Epithelial cell of proximal tubule (primary cell): ENCODE data around the gene KLHDC7B. TPM values are rescaled to one million over a fixed set of nuclear protein-coding genes. Genes with fewer than 3 reads are reported as not detected.

Experiments used
- DNase-seq: peaks from one replicate; pipeline ENCODE4 v3.0.0-alpha.2; 2011; ENCODE audit warnings: low read depth
- H3K4me3 ChIP-seq: 2 replicates; pipeline ENCODE4 v1.5.1; 2011; ENCODE audit warnings: low read depth, mild to moderate bottlenecking, low read length
- CTCF ChIP-seq: conservative IDR thresholded peaks from 2 replicates; pipeline ENCODE4 v1.5.1; 2012; ENCODE audit warnings: low read depth, mild to moderate bottlenecking, low read length
- total RNA-seq: library from RNA; depleted of rRNA; stranded (reverse); fragments of >200 nt; gene quantifications from 2 replicates; pipeline ENCODE4 v1.2.3, GENCODE V29; 2015

The KLHDC7B gene
- total RNA-seq, 1 donor from 2014 or later, result not detected

- TF ChIP-seq CTCF, result no peak
- no peak for DNase-seq
- peak overlapping the region; percentile 59 for H3K4me3 ChIP-seq
Measured at GRCh38 chr22:50563413-50564160, 17.9 kb downstream of the KLHDC7B start.

- no peak for TF ChIP-seq CTCF
- no peak for DNase-seq
- no peak overlapping the region for H3K4me3 ChIP-seq
Measured at GRCh38 chr22:50564289-50564688, 18.6 kb downstream of the KLHDC7B start.

GRCh38 chr22:50567721-50568252 is 22.1 kb downstream of the KLHDC7B start:
- no peak for DNase-seq

GRCh38 chr22:50568626-50569025 is 22.9 kb downstream of the KLHDC7B start:
- no peak for TF ChIP-seq CTCF
- no peak for DNase-seq
- no peak overlapping the region for H3K4me3 ChIP-seq

More at GRCh38 chr22:50567721-50568252, 22.1 kb downstream of the KLHDC7B start:
- no peak for TF ChIP-seq CTCF
- H3K4me3 ChIP-seq, result no peak overlapping the region

GRCh38 chr22:50569041-50569459 is 23.4 kb downstream of the KLHDC7B start:
- no peak for DNase-seq
- no peak overlapping the region for H3K4me3 ChIP-seq
- no peak for TF ChIP-seq CTCF

GRCh38 chr22:50569896-50570535 is 24.3 kb downstream of the KLHDC7B start:
- no peak overlapping the region for H3K4me3 ChIP-seq
- no peak for TF ChIP-seq CTCF
- no peak for DNase-seq

GRCh38 chr22:50570861-50571260 is 25.2 kb downstream of the KLHDC7B start:
- DNase-seq, result no peak
- no peak overlapping the region for H3K4me3 ChIP-seq

More at GRCh38 chr22:50570861-50571260, 25.2 kb downstream of the KLHDC7B start:
- TF ChIP-seq CTCF, result no peak
